Ascending aorta (tissue), 2 donors: Measurements from ENCODE around the gene NFAM1. TPM values are rescaled to one million over a fixed set of nuclear protein-coding genes. Genes with fewer than 3 reads are reported as not detected.

Experiments used
- DNase-seq, 2 donors: peaks; one replicate each; pipeline ENCODE4 v3.0.0-alpha.2; 2019; ENCODE audit warnings: low spot score in 2 of 2
- H3K27ac ChIP-seq, 2 donors: fragments of 200-600 bp; sonication (generic); one replicate each; pipeline ENCODE4 v1.5.1; 2016 to 2017; ENCODE audit warnings: mild to moderate bottlenecking in 1 of 2
- H3K27me3 ChIP-seq: fragments of 200-600 bp; sonication (generic); one replicate; pipeline ENCODE4 v1.5.1; 2017
- H3K36me3 ChIP-seq, 2 donors: fragments of 200-600 bp; sonication (generic); one replicate each; pipeline ENCODE4 v1.5.1; 2016
- H3K4me1 ChIP-seq, 2 donors: fragments of 200-600 bp; sonication (generic); one replicate each; pipeline ENCODE4 v1.5.1; 2016 to 2017; ENCODE audit warnings: mild to moderate bottlenecking in 1 of 2
- H3K4me3 ChIP-seq, 2 donors: fragments of 200-600 bp; sonication (generic); one replicate each; pipeline ENCODE4 v1.5.1; 2016 to 2017; ENCODE audit warnings: mild to moderate bottlenecking in 1 of 2
- H3K9me3 ChIP-seq, 2 donors: fragments of 200-600 bp; sonication (generic); one replicate each; pipeline ENCODE4 v1.5.1; 2016
- intact Hi-C: fragments of 100-400 bp; cut with DNase I; formaldehyde crosslinking; loops from one replicate; pipeline ENCODE4 v1.15.1; 2023
- total RNA-seq: library from RNA; depleted of rRNA; stranded (reverse); fragments of >200 nt; gene quantifications from one replicate; pipeline ENCODE4 v1.1.0, GENCODE V29; 2016
- TF ChIP-seq, protein P1 (sequence below), 3 experiments: fragments of 200-600 bp in 2 of 3; fragments of 450-650 bp in 1 of 3; sonication (generic) in 2 of 3; IDR thresholded peaks; one replicate each; pipeline ENCODE4 v1.5.1; 2016 to 2019; ENCODE audit warnings: antibody characterized with exemption in 3 of 3, mild to moderate bottlenecking in 1 of 3, moderate library complexity in 1 of 3

Gene NFAM1
- total RNA-seq, 1 donor from 2014 or later: 1.5 TPM

DNA sequence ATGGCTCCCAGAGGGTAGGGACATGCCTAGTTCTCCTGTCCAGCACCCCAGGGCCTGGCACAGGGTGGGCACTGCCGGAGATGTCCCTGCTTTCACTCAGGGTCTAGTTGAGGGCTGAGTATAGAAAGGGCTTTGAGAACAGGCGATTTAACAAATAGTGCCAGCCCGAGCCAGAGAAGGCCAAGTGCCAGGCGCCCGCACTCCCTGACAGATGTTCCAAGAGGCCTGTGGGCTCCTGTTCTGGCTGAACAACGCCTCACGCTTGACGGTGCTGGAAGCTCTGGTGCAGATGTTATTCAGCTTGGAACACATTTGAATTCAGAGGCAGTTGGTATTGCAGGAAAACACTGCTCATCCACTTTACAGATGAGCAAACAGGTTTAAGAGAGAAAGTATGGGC, 46.5 kb downstream of the NFAM1 start:
- intact Hi-C loops: no loop called here
- no peak overlapping the region for H3K27ac ChIP-seq
- no peaks in the 10 kb centered on the region for H3K27me3 ChIP-seq
- no peaks in the 10 kb centered on the region for H3K36me3 ChIP-seq
- TF ChIP-seq, protein P1, sequence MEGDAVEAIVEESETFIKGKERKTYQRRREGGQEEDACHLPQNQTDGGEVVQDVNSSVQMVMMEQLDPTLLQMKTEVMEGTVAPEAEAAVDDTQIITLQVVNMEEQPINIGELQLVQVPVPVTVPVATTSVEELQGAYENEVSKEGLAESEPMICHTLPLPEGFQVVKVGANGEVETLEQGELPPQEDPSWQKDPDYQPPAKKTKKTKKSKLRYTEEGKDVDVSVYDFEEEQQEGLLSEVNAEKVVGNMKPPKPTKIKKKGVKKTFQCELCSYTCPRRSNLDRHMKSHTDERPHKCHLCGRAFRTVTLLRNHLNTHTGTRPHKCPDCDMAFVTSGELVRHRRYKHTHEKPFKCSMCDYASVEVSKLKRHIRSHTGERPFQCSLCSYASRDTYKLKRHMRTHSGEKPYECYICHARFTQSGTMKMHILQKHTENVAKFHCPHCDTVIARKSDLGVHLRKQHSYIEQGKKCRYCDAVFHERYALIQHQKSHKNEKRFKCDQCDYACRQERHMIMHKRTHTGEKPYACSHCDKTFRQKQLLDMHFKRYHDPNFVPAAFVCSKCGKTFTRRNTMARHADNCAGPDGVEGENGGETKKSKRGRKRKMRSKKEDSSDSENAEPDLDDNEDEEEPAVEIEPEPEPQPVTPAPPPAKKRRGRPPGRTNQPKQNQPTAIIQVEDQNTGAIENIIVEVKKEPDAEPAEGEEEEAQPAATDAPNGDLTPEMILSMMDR (IDR thresholded peaks at IDR 0.05): no peak
- no peaks in the 10 kb centered on the region for H3K9me3 ChIP-seq
- no peak for DNase-seq
- H3K4me3 ChIP-seq: no peak overlapping the region
- H3K4me1 ChIP-seq: no peaks in the 10 kb centered on the region

- Histone ChIP-seq H3K36me3 (no peaks in the 10 kb centered on the region), H3K4me3 (no peak overlapping the region), H3K4me1 (no peaks in the 10 kb centered on the region), H3K27me3 (no peaks in the 10 kb centered on the region), H3K9me3 (no peaks in the 10 kb centered on the region), H3K27ac (no peak overlapping the region)
- TF ChIP-seq, protein P1 (IDR thresholded peaks at IDR 0.05): no peak
- intact Hi-C loops: no loop called here
- no peak for DNase-seq
These were observed 47.7 kb downstream of the NFAM1 start for GRCh38 chr22:42384506-42384905.

DNA sequence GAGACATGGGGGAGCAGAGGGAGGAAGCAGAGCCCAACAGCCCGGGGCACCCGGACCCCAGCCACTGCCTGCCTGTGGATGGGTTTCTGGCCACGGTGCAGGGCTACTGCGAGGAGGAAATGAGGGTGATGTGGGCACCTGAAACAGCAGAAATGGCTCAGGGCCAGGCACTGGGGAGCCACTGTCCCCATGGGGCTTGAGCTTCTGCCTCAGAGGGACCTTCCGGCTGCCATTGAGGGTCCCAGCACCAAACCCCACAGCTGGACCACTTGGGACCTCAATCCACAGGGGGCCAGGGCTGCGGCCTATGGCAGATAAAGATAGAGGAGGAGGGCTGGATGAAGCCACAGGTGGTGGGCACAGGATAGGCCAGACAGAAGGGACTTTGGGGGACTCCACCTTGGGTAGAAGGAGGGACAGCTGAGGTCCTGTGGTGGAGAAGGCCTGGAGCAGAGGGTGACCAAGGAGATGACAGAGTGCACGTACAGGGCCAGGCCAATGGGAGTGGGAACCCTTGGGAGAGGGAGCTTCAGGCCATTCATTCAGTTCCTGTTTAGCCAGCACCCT, 48.3 kb downstream of the NFAM1 start:
- Histone ChIP-seq H3K27ac (no peak overlapping the region), H3K4me3 (no peak overlapping the region), H3K4me1 (no peaks in the 10 kb centered on the region), H3K9me3 (no peaks in the 10 kb centered on the region), H3K36me3 (no peaks in the 10 kb centered on the region), H3K27me3 (no peaks in the 10 kb centered on the region)
- DNase-seq: no peak
- intact Hi-C loops: no loop called here
- TF ChIP-seq, protein P1 (IDR thresholded peaks at IDR 0.05): no peak

- intact Hi-C loops: no loop called here
- TF ChIP-seq, protein P1 (IDR thresholded peaks at IDR 0.05): no peak
- H3K36me3 ChIP-seq: no peaks in the 10 kb centered on the region
- no peak overlapping the region for H3K27ac ChIP-seq
- DNase-seq: no peak
- H3K9me3 ChIP-seq: no peaks in the 10 kb centered on the region
- H3K4me1 ChIP-seq: no peaks in the 10 kb centered on the region
- no peak overlapping the region for H3K4me3 ChIP-seq
- H3K27me3 ChIP-seq: no peaks in the 10 kb centered on the region
These were observed 48.9 kb downstream of the NFAM1 start for GRCh38 chr22:42383287-42383686.

GRCh38 chr22:42380769-42381551, 51.2 kb downstream of the NFAM1 start:
- Histone ChIP-seq H3K9me3 (no peaks in the 10 kb centered on the region), H3K27me3 (no peaks in the 10 kb centered on the region), H3K36me3 (no peaks in the 10 kb centered on the region), H3K4me1 (no peaks in the 10 kb centered on the region), H3K4me3 (no peak overlapping the region), H3K27ac (no peak overlapping the region)
- TF ChIP-seq, protein P1 (IDR thresholded peaks at IDR 0.05): no peak
- no peak for DNase-seq
- intact Hi-C loops: no loop called here
